Liver (tissue), 3 donors: Measurements from ENCODE around the gene RIN1.

Source experiments
- CTCF ChIP-seq: fragments of 150-350 bp; IDR thresholded peaks from 2 replicates; pipeline ENCODE4 v1.5.1; 2017; ENCODE audit warnings: improper control_type of control experiment, low read depth, low read length; ENCODE audit not compliant: missing input control
- HNF4A ChIP-seq, 2 donors: conservative IDR thresholded peaks; 2 replicates each; pipeline ENCODE4 v1.6.1; 2016; ENCODE audit warnings: antibody characterized with exemption in 2 of 2, mild to moderate bottlenecking in 2 of 2
- JUND ChIP-seq, 2 donors: IDR thresholded peaks; 2 replicates each; pipeline ENCODE4 v1.6.1; 2016; ENCODE audit warnings: antibody characterized with exemption in 2 of 2
- donor health status: healthy.
- donor health status: healthy.

DNA sequence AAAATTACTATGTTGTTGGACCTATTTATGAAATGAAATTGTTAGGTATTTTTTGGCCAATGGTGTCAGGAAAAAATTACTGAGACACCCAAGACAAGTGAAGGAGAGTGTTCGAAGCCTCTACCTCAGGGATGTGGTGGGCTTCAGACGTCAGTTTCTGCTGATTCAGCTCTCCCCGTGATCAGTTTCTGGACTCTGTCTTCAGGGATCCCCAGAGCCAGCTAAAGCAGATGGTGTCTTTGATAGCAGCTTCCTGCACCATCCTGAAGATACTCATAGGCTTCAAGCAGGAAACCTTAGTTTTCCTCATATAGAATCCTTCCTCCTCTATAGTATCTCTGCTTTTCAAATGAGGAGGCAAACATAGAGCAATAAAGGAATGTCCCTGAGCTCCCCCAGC, 26.8 kb downstream of the RIN1 start:
- TF ChIP-seq HNF4A (conservative IDR thresholded peaks at IDR 0.05) (no peak), CTCF (no peak), JUND (IDR thresholded peaks at IDR 0.05) (no peak)
